A549 (cell line): ENCODE data around the gene PRCD. TPM values are rescaled to one million over a fixed set of nuclear protein-coding genes. Genes with fewer than 3 reads are reported as not detected.
A peak's percentile ranks its signal among the peaks of the same experiment; 100 is the strongest.

Source experiments
- ATAC-seq, 2 experiments: fragments of 200-7000 bp in 1 of 2; fragments of >200 bp in 1 of 2; cut with Nextera tagmentation in 1 of 2; cut with Tn5 transposase in 1 of 2; 3 replicates each; pipeline versions ENCODE4 v1.8.0 to v1.9.1; 2018 to 2020; ENCODE audit warnings: mild to moderate bottlenecking in 1 of 2, moderate library complexity in 1 of 2
- CTCF ChIA-PET: fragments of 300-600 bp; sonication (Branson Sonifier 250); formaldehyde crosslinking; extraction: SDS; loops from one replicate; lab custom pipeline; 2021; ENCODE audit warnings: antibody characterized with exemption, inconsistent platforms; lab: Yijun Ruan, JAX
- POLR2A ChIA-PET: fragments of 350-600 bp; formaldehyde crosslinking; extraction: SDS; loops from one replicate; lab custom pipeline; 2021; ENCODE audit warnings: antibody characterized with exemption, inconsistent platforms; lab: Yijun Ruan, JAX
- DNase-seq, 2 experiments: peaks; one replicate each; pipeline versions ENCODE4 v3.0.0 to v3.0.0-alpha.2; 2011 to 2016; ENCODE audit warnings: low read depth in 1 of 2, low spot score in 1 of 2
- FAIRE-seq: peaks from 2 replicates; lab custom pipeline; 2011; peaks lifted over from hg19 to GRCh38; lab: Jason Lieb, UNC
- H3K27ac ChIP-seq, 2 experiments: fragments of >200 bp; sonication (Bioruptor Twin); formaldehyde crosslinking; 3 replicates each; pipeline ENCODE4 v1.5.1; 2016 to 2017
- H3K4me1 ChIP-seq: fragments of >200 bp; sonication (Bioruptor Twin); formaldehyde crosslinking; 3 replicates; pipeline ENCODE4 v1.6.1; 2016
- H3K4me2 ChIP-seq: fragments of >200 bp; sonication (Bioruptor Twin); formaldehyde crosslinking; 3 replicates; pipeline ENCODE4 v1.6.1; 2016
- H3K4me3 ChIP-seq: fragments of >200 bp; sonication (Bioruptor Twin); formaldehyde crosslinking; 3 replicates; pipeline ENCODE4 v1.5.1; 2016
- H3K9me3 ChIP-seq: fragments of >200 bp; sonication (Bioruptor Twin); formaldehyde crosslinking; 3 replicates; pipeline ENCODE4 v1.6.1; 2016
- ATOH8 ChIP-seq: fragments of 250-450 bp; sonication (Bioruptor Pico); IDR thresholded peaks from 2 replicates; pipeline ENCODE4 v1.5.0; 2020; ENCODE audit warnings: low read depth, mild to moderate bottlenecking, moderate library complexity
- E2F6 ChIP-seq: IDR thresholded peaks from 2 replicates; pipeline ENCODE4 v1.6.1; 2012; ENCODE audit warnings: low read depth, borderline replicate concordance
- ESRRA ChIP-seq: fragments of 150-350 bp; IDR thresholded peaks from 2 replicates; pipeline ENCODE4 v1.6.1; 2014; ENCODE audit warnings: mild to moderate bottlenecking, low read length, borderline replicate concordance
- FOXS1 ChIP-seq: fragments of 250-450 bp; sonication (Bioruptor Pico); IDR thresholded peaks from 2 replicates; pipeline ENCODE4 v1.5.0; 2020; ENCODE audit warnings: mild to moderate bottlenecking, moderate library complexity
- HMGXB4 ChIP-seq: fragments of 250-450 bp; sonication (Bioruptor Pico); IDR thresholded peaks from 2 replicates; pipeline ENCODE4 v1.5.0; 2021; ENCODE audit warnings: mild to moderate bottlenecking, moderate library complexity, borderline replicate concordance
- HOXA7 ChIP-seq: fragments of 250-450 bp; sonication (Bioruptor Pico); IDR thresholded peaks from 2 replicates; pipeline ENCODE4 v1.5.0; 2020; ENCODE audit warnings: mild to moderate bottlenecking, moderate library complexity
- HOXB5 ChIP-seq: fragments of 250-450 bp; sonication (Bioruptor Pico); IDR thresholded peaks from 2 replicates; pipeline ENCODE4 v1.5.0; 2020; ENCODE audit warnings: mild to moderate bottlenecking, moderate library complexity
- JUNB ChIP-seq: fragments of >200 bp; sonication (Bioruptor Twin); formaldehyde crosslinking; IDR thresholded peaks from 2 replicates; pipeline ENCODE4 v1.6.1; 2016
- MAFK ChIP-seq: fragments of 450-650 bp; IDR thresholded peaks from 2 replicates; pipeline ENCODE4 v1.6.1; 2014; ENCODE audit not compliant: partially characterized antibody
- NFE2L2 ChIP-seq: fragments of 150-350 bp; conservative IDR thresholded peaks from 2 replicates; pipeline ENCODE4 v1.6.1; 2014; ENCODE audit warnings: low read length
- PBX3 ChIP-seq: IDR thresholded peaks from 2 replicates; pipeline ENCODE4 v1.6.1; 2012
- PHF8 ChIP-seq: fragments of 200-600 bp; sonication (generic); IDR thresholded peaks from 2 replicates; pipeline ENCODE4 v1.6.1; 2016; ENCODE audit warnings: low read depth, mild to moderate bottlenecking, antibody characterized with exemption, moderate library complexity, borderline replicate concordance
- POLR2AphosphoS2 ChIP-seq: conservative IDR thresholded peaks from 2 replicates; pipeline ENCODE4 v1.6.1; 2012; ENCODE audit warnings: low read length, improper control_type of control experiment, inconsistent platforms
- RAD21 ChIP-seq, 2 experiments: fragments of >200 bp in 1 of 2; sonication (Bioruptor Twin) in 1 of 2; formaldehyde crosslinking in 1 of 2; IDR thresholded peaks in 1 of 2; conservative IDR thresholded peaks in 1 of 2; 2 replicates in 1 of 2; 3 replicates in 1 of 2; pipeline ENCODE4 v1.6.1; 2012 to 2018; ENCODE audit warnings: inconsistent platforms in 1 of 2
- RARB ChIP-seq: fragments of 250-450 bp; sonication (Bioruptor Pico); IDR thresholded peaks from 2 replicates; pipeline ENCODE4 v1.8.0; 2021; ENCODE audit warnings: mild to moderate bottlenecking, moderate library complexity
- SMC3 ChIP-seq: fragments of >200 bp; sonication (Bioruptor Twin); formaldehyde crosslinking; IDR thresholded peaks from 3 replicates; pipeline ENCODE4 v1.6.1; 2018; ENCODE audit warnings: inconsistent platforms
- SREBF2 ChIP-seq: fragments of 450-650 bp; IDR thresholded peaks from 2 replicates; pipeline ENCODE4 v1.6.1; 2014; ENCODE audit warnings: mild to moderate bottlenecking, moderate library complexity
- USF2 ChIP-seq: fragments of 450-650 bp; IDR thresholded peaks from 2 replicates; pipeline ENCODE4 v1.6.1; 2014; ENCODE audit warnings: antibody characterized with exemption
- ZFP36 ChIP-seq: fragments of 450-650 bp; IDR thresholded peaks from 2 replicates; pipeline ENCODE4 v1.6.1; 2014; ENCODE audit warnings: borderline replicate concordance; ENCODE audit not compliant: partially characterized antibody
- ZNF302 ChIP-seq: fragments of 250-450 bp; sonication (Bioruptor Pico); IDR thresholded peaks from 2 replicates; pipeline ENCODE4 v1.9.0; 2021; ENCODE audit warnings: inconsistent platforms, mild to moderate bottlenecking, moderate library complexity
- WGBS: methylation state at CpG from one replicate; pipeline ENCODE4 v1.1.6; 2017; ENCODE audit errors: missing lambda C conversion rate; 5-methylcytosine and 5-hydroxymethylcytosine counted together
- polyA plus RNA-seq, 4 experiments: library from polyadenylated mRNA; depleted of rRNA in 3 of 4; stranded (reverse); fragments of >200 nt; fragmentation: RNase III in 1 of 4; extraction: RNeasy Plus Mini Kit Qiagen cat#74134 plus additional on column Dnase treatment in 1 of 4; gene quantifications; 2 replicates in 3 of 4; 3 replicates in 1 of 4; pipeline ENCODE4 v1.2.3, GENCODE V29; 2011 to 2017

Gene PRCD
- polyA plus RNA-seq, 2 of the 4 experiments (the other 2 are of a cell fraction): not detected

GRCh38 chr17:76535788-76536510, 3.9 kb upstream of the PRCD start:
- FAIRE-seq (no peak), ATAC-seq (no peak), DNase-seq (no peak)
- Histone ChIP-seq H3K4me1 (peaks cover 8% of the 10 kb centered on the region), H3K9me3 (no peaks in the 10 kb centered on the region), H3K27ac (no peak overlapping the region), H3K4me3 (no peak overlapping the region), H3K4me2 (no peak overlapping the region)
- ChIA-PET CTCF (interaction anchor here (0.6 to 17.7 kb wide), 11 partner anchors 9 to 183 kb away, joined by 3 to 362 read pairs (median 5); partner anchors contain the start of gene ST6GALNAC2), POLR2A (interaction anchor here (2.2 kb wide), 1 partner anchor 22 kb away, joined by 8 read pairs; no protein-coding TSS in a partner anchor)
- WGBS: 86% methylated on average over 19 of the region's 19 CpGs
- TF ChIP-seq NFE2L2 (no peak), USF2 (no peak), RARB (CRISPR knock-in tag) (no peak)

- H3K4me3 ChIP-seq: peak overlapping the region; percentile 44; the same call in 1 of the 3 replicates
- WGBS: 90% methylated on average over 25 of the region's 25 CpGs
- DNase-seq: no peak
- FAIRE-seq: no peak
- no peaks in the 10 kb centered on the region for H3K9me3 ChIP-seq
- POLR2A ChIA-PET: interaction anchor here (2.2 kb wide), 1 partner anchor 21 kb away, joined by 8 read pairs; no protein-coding TSS in a partner anchor
- TF ChIP-seq HOXA7 (CRISPR knock-in tag): no peak
- no peak for TF ChIP-seq ATOH8 (CRISPR knock-in tag)
- no peak for TF ChIP-seq SMC3
- TF ChIP-seq ESRRA: no peak
- TF ChIP-seq ZNF302 (CRISPR knock-in tag): no peak
- no peak for TF ChIP-seq FOXS1
- no peak for TF ChIP-seq JUNB
- no peak for TF ChIP-seq MAFK
- TF ChIP-seq ZFP36: no peak
- no peak for TF ChIP-seq RAD21 (conservative IDR thresholded peaks at IDR 0.05 in 1 of 2, IDR thresholded peaks at IDR 0.05 in 1 of 2)
- no peak for TF ChIP-seq HOXB5 (CRISPR knock-in tag)
- TF ChIP-seq E2F6: no peak
- no peak for TF ChIP-seq PHF8
- TF ChIP-seq SREBF2: no peak
- TF ChIP-seq PBX3: no peak
- TF ChIP-seq POLR2AphosphoS2: no peak
- TF ChIP-seq NFE2L2: no peak
- TF ChIP-seq HMGXB4 (CRISPR knock-in tag): no peak
- peak overlapping the region; percentile 92 for H3K4me2 ChIP-seq
- CTCF ChIA-PET: interaction anchor here (0.5 to 17.7 kb wide), 15 partner anchors 8 to 182 kb away, joined by 3 to 362 read pairs (median 3); partner anchors contain the start of gene ST6GALNAC2
- ATAC-seq: no peak
- peaks cover 13% of the 10 kb centered on the region for H3K4me1 ChIP-seq
- H3K27ac ChIP-seq: peak overlapping the region in 1 of 2 experiments; percentile 68; a peak in 3 of 6 replicates
These were observed 3.1 kb upstream of the PRCD start for GRCh38 chr17:76536511-76537287.
